ENCODE data around the gene KCNK10.

DNA sequence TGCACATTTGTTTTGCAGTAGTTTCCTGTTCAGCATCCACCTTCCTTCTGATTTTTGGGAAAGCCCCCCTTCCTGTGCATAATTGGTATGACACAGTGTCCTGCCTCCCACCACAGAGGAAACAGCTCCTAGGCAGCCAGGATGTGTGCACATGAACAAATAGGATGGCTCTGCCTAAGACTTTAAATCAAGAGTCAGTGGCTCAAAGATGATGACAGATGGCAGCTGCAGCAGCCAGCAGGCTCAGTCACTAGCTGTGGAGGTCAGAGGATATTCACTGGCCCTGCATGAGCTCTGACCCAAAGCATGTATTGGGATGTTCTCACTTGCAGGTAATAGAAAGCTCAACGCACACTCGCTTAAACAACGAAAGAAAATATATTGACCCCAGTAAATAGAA lies 90.3 kb downstream of the KCNK10 start:
- TF ChIP-seq EZH2 (IDR thresholded peaks at IDR 0.05; ENCODE audit: borderline replicate concordance), result no peak
- TF ChIP-seq, protein P1, sequence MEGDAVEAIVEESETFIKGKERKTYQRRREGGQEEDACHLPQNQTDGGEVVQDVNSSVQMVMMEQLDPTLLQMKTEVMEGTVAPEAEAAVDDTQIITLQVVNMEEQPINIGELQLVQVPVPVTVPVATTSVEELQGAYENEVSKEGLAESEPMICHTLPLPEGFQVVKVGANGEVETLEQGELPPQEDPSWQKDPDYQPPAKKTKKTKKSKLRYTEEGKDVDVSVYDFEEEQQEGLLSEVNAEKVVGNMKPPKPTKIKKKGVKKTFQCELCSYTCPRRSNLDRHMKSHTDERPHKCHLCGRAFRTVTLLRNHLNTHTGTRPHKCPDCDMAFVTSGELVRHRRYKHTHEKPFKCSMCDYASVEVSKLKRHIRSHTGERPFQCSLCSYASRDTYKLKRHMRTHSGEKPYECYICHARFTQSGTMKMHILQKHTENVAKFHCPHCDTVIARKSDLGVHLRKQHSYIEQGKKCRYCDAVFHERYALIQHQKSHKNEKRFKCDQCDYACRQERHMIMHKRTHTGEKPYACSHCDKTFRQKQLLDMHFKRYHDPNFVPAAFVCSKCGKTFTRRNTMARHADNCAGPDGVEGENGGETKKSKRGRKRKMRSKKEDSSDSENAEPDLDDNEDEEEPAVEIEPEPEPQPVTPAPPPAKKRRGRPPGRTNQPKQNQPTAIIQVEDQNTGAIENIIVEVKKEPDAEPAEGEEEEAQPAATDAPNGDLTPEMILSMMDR (IDR thresholded peaks at IDR 0.05; ENCODE audit: poor library complexity), result no peak
- no peak for TF ChIP-seq EZH2phosphoT487 (IDR thresholded peaks at IDR 0.05; ENCODE audit: low read depth, severe bottlenecking, unreplicated experiment)
